Astrocyte (in vitro differentiated cells and primary cell): ENCODE results near the gene RNF2. TPM values are rescaled to one million over a fixed set of nuclear protein-coding genes. Genes with fewer than 3 reads are reported as not detected.
A peak's percentile ranks its signal among the peaks of the same experiment; 100 is the strongest.

Experiments
- DNase-seq: peaks from one replicate; pipeline ENCODE4 v3.0.0-alpha.2; 2010; ENCODE audit warnings: low read depth
- FAIRE-seq: peaks from 2 replicates; lab custom pipeline; 2011; peaks lifted over from hg19 to GRCh38; lab: Jason Lieb, UNC
- H2AFZ ChIP-seq: 2 replicates; pipeline ENCODE4 v1.6.0; 2012; ENCODE audit warnings: low read depth, low read length, inconsistent platforms
- H3K27ac ChIP-seq: 2 replicates; pipeline ENCODE4 v1.5.1; 2011; ENCODE audit warnings: low read depth, low read length, inconsistent platforms
- H3K27me3 ChIP-seq: 2 replicates; pipeline ENCODE4 v1.6.0; 2011; ENCODE audit warnings: low read length, inconsistent platforms; ENCODE audit not compliant: insufficient read depth
- H3K36me3 ChIP-seq: 2 replicates; pipeline ENCODE4 v1.5.1; 2011; ENCODE audit warnings: low read length, inconsistent platforms; ENCODE audit not compliant: insufficient read depth
- H3K4me1 ChIP-seq: 2 replicates; pipeline ENCODE4 v1.5.1; 2011; ENCODE audit warnings: low read length, inconsistent platforms; ENCODE audit not compliant: insufficient read depth
- H3K4me2 ChIP-seq: 2 replicates; pipeline ENCODE4 v1.6.0; 2012; ENCODE audit warnings: low read length, inconsistent platforms
- H3K4me3 ChIP-seq: 2 replicates; pipeline ENCODE4 v1.5.1; 2011; ENCODE audit warnings: low read depth, mild to moderate bottlenecking, low read length, inconsistent platforms; ENCODE audit not compliant: insufficient read depth
- H3K79me2 ChIP-seq: 2 replicates; pipeline ENCODE4 v1.6.0; 2012; ENCODE audit warnings: mild to moderate bottlenecking, low read length, inconsistent platforms; ENCODE audit not compliant: insufficient read depth
- H3K9ac ChIP-seq: 2 replicates; pipeline ENCODE4 v1.6.0; 2012; ENCODE audit warnings: mild to moderate bottlenecking, low read length, inconsistent platforms
- H3K9me3 ChIP-seq: 2 replicates; pipeline ENCODE4 v1.5.1; 2012; ENCODE audit warnings: low read depth, mild to moderate bottlenecking, low read length, inconsistent platforms; ENCODE audit not compliant: insufficient read depth
- H4K20me1 ChIP-seq: 2 replicates; pipeline ENCODE4 v1.6.0; 2012; ENCODE audit warnings: low read length, inconsistent platforms; ENCODE audit not compliant: insufficient read depth
- H3K27ac Mint-ChIP-seq: one replicate; pipeline ENCODE4 v1.8.0; 2021; ENCODE audit warnings: mild to moderate bottlenecking, mixed read lengths; ENCODE audit not compliant: unreplicated experiment
- H3K27me3 Mint-ChIP-seq: one replicate; pipeline ENCODE4 v1.8.0; 2021; ENCODE audit warnings: low read depth, mixed read lengths; ENCODE audit not compliant: unreplicated experiment
- H3K36me3 Mint-ChIP-seq: one replicate; pipeline ENCODE4 v1.8.0; 2021; ENCODE audit warnings: low read depth, mixed read lengths; ENCODE audit not compliant: unreplicated experiment
- H3K4me1 Mint-ChIP-seq: one replicate; pipeline ENCODE4 v1.8.0; 2021; ENCODE audit warnings: low read depth, mixed read lengths; ENCODE audit not compliant: unreplicated experiment
- H3K4me3 Mint-ChIP-seq: one replicate; pipeline ENCODE4 v1.8.0; 2021; ENCODE audit warnings: mild to moderate bottlenecking, moderate library complexity, mixed read lengths; ENCODE audit not compliant: unreplicated experiment
- H3K9me3 Mint-ChIP-seq: one replicate; pipeline ENCODE4 v1.8.0; 2021; ENCODE audit warnings: mild to moderate bottlenecking, mixed read lengths; ENCODE audit not compliant: unreplicated experiment
- CTCF ChIP-seq: IDR thresholded peaks from 2 replicates; pipeline ENCODE4 v1.5.1; 2011; ENCODE audit warnings: low read depth, mild to moderate bottlenecking, inconsistent platforms, low read length, moderate library complexity; ENCODE audit not compliant: insufficient read depth
- EZH2 ChIP-seq: IDR thresholded peaks from 2 replicates; pipeline ENCODE4 v1.6.1; 2012; ENCODE audit warnings: mild to moderate bottlenecking, low read length, inconsistent platforms; ENCODE audit not compliant: insufficient read depth
- total RNA-seq: library from RNA; stranded (reverse); gene quantifications from 2 replicates; pipeline ENCODE4 v1.2.1, GENCODE V29; 2021

The RNF2 gene
- total RNA-seq, 1 donor from 2014 or later: 34.2 TPM

GRCh38 chr1:185139246-185139645 lies 93.9 kb downstream of the RNF2 start:
- H3K4me1 ChIP-seq: no peaks in the 10 kb centered on the region
- FAIRE-seq: no peak
- Mint-ChIP-seq H3K4me1 (no peaks in the 10 kb centered on the region), H3K27ac (no peak overlapping the region), H3K4me3 (no peak overlapping the region), H3K36me3 (peaks cover 3% of the 10 kb centered on the region), H3K9me3 (no peaks in the 10 kb centered on the region), H3K27me3 (no peaks in the 10 kb centered on the region)
- no peaks in the 10 kb centered on the region for H3K9me3 ChIP-seq
- DNase-seq: no peak
- H3K4me3 ChIP-seq: no peak overlapping the region
- no peak overlapping the region for H3K4me2 ChIP-seq
- H3K27me3 ChIP-seq: no peaks in the 10 kb centered on the region
- H3K79me2 ChIP-seq: no peaks in the 10 kb centered on the region
- H3K27ac ChIP-seq: no peak overlapping the region
- H3K36me3 ChIP-seq: no peaks in the 10 kb centered on the region
- no peaks in the 10 kb centered on the region for H4K20me1 ChIP-seq
- H2AFZ ChIP-seq: no peak overlapping the region
- H3K9ac ChIP-seq: no peak overlapping the region
- no peak for TF ChIP-seq CTCF
- TF ChIP-seq EZH2: no peak

GRCh38 chr1:185144233-185144632 lies 98.9 kb downstream of the RNF2 start:
- Histone ChIP-seq H3K4me1 (no peaks in the 10 kb centered on the region), H3K79me2 (no peaks in the 10 kb centered on the region), H3K4me3 (no peak overlapping the region), H4K20me1 (no peaks in the 10 kb centered on the region), H3K9ac (no peak overlapping the region), H3K27ac (no peak overlapping the region), H3K4me2 (peak overlapping the region; percentile 23), H3K36me3 (peaks cover 3% of the 10 kb centered on the region), H3K9me3 (no peaks in the 10 kb centered on the region), H3K27me3 (no peaks in the 10 kb centered on the region), H2AFZ (no peak overlapping the region)
- DNase-seq (peak; percentile 45), FAIRE-seq (peak; percentile 63)
- H3K4me1 Mint-ChIP-seq: peaks cover 4% of the 10 kb centered on the region
- peaks cover 3% of the 10 kb centered on the region for H3K36me3 Mint-ChIP-seq
- H3K9me3 Mint-ChIP-seq: no peaks in the 10 kb centered on the region
- H3K27ac Mint-ChIP-seq: no peak overlapping the region
- H3K27me3 Mint-ChIP-seq: no peaks in the 10 kb centered on the region
- TF ChIP-seq CTCF: no peak
- no peak for TF ChIP-seq EZH2
- H3K4me3 Mint-ChIP-seq: no peak overlapping the region

GRCh38 chr1:185151215-185151614 lies 105.9 kb downstream of the RNF2 start:
- FAIRE-seq (no peak), DNase-seq (no peak)
- H3K27ac Mint-ChIP-seq: no peak overlapping the region
- Histone ChIP-seq H3K79me2 (peaks cover 14% of the 10 kb centered on the region), H4K20me1 (no peaks in the 10 kb centered on the region), H3K4me2 (no peak overlapping the region), H3K9me3 (no peaks in the 10 kb centered on the region), H3K27ac (no peak overlapping the region), H3K4me3 (no peak overlapping the region), H3K9ac (no peak overlapping the region), H3K27me3 (no peaks in the 10 kb centered on the region), H2AFZ (no peak overlapping the region), H3K4me1 (peaks cover 4% of the 10 kb centered on the region), H3K36me3 (peaks cover 2% of the 10 kb centered on the region)
- H3K4me1 Mint-ChIP-seq: peaks cover 8% of the 10 kb centered on the region
- no peaks in the 10 kb centered on the region for H3K9me3 Mint-ChIP-seq
- no peaks in the 10 kb centered on the region for H3K36me3 Mint-ChIP-seq
- TF ChIP-seq CTCF: no peak
- TF ChIP-seq EZH2: no peak
- H3K4me3 Mint-ChIP-seq: no peak overlapping the region
- H3K27me3 Mint-ChIP-seq: no peaks in the 10 kb centered on the region

Other genes with a start within 250 kb of the RNF2 start
- 8.8 and 9.1 TPM in 2 replicates for gene NIBAN1, start 71.0 kb upstream of the RNF2 start, total RNA-seq
- 14.9 and 17.0 TPM in 2 replicates for gene TRMT1L, start 111.4 kb downstream of the RNF2 start, total RNA-seq
- 4.6 and 5.4 TPM in 2 replicates for gene SWT1, start 111.6 kb downstream of the RNF2 start, total RNA-seq